GM12865 (cell line): ENCODE results near the gene TMEM212.

ENCODE experiments used
- DNase-seq: peaks from one replicate; pipeline ENCODE4 v3.0.0; 2010; ENCODE audit warnings: low read depth
- H3K4me3 ChIP-seq: 2 replicates; pipeline ENCODE4 v1.5.1; 2011; ENCODE audit warnings: mild to moderate bottlenecking, low read depth, low read length, control low read depth
- TF ChIP-seq, protein P1 (sequence below): IDR thresholded peaks from 2 replicates; pipeline ENCODE4 v1.5.1; 2011; ENCODE audit warnings: low read length, control low read depth, low read depth, inconsistent platforms; ENCODE audit not compliant: insufficient read depth; ENCODE audit errors: missing control alignments

TMEM212 gene

DNA sequence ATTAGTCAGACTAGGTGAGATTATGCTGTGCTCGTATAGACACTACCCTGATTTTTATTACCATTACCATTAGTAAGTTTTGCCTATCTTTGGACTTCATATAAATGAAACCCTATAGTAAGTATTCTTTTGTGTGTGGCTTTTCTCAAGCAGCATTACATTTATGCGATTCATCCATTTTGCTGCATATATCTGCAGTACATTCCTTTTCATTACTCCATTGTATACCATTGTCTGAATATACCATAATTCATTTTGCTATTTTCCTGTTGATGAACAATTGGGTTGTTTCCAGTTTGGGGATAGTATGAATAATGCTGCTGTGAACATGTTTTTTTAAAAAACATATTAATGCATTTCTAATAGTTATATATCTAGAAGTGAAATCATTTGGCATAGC lies 45.3 kb downstream of the TMEM212 start:
- TF ChIP-seq, protein P1, sequence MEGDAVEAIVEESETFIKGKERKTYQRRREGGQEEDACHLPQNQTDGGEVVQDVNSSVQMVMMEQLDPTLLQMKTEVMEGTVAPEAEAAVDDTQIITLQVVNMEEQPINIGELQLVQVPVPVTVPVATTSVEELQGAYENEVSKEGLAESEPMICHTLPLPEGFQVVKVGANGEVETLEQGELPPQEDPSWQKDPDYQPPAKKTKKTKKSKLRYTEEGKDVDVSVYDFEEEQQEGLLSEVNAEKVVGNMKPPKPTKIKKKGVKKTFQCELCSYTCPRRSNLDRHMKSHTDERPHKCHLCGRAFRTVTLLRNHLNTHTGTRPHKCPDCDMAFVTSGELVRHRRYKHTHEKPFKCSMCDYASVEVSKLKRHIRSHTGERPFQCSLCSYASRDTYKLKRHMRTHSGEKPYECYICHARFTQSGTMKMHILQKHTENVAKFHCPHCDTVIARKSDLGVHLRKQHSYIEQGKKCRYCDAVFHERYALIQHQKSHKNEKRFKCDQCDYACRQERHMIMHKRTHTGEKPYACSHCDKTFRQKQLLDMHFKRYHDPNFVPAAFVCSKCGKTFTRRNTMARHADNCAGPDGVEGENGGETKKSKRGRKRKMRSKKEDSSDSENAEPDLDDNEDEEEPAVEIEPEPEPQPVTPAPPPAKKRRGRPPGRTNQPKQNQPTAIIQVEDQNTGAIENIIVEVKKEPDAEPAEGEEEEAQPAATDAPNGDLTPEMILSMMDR: no peak
- DNase-seq: no peak

DNA sequence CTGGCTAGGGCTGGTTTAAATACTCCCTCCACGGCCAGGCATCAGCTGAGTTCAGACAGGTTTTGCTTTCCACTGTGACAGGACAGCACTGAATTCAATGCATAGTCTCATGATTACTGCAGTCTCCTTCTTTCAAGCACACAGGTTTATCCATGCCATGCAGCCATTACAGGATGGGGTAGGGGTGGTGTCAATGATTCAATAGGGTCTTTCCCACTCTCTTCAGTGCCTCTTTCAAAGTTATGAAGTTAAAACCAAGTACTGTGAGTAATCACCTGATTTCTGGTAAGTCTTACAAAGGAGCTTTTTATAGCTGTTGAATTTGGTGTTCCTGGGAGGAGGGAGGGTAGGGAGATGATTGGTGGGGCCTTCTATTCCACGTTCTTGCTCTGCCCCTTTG lies 47.2 kb downstream of the TMEM212 start:
- TF ChIP-seq, protein P1: no peak
- no peak for DNase-seq
- H3K4me3 ChIP-seq: no peak overlapping the region

More for the DNA sequence above, 45.3 kb downstream of the TMEM212 start:
- no peak overlapping the region for H3K4me3 ChIP-seq

DNA sequence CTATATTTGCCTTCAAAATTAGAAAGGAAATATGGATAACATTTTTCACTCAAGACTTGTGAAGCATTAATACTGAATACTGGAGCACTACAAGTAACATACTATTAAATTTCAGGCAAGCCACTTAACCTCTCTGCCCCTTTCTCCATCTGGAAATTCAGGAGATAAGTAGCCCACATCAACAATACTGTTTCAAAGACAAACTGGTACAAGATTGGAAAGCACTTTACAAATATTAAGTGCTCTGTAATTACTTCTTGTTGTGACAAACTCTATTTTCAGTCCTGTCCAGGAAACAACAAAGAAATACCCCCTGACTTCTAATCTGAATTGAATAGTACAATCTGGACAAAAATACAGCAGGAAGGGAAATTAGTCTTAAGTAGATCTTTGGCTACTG lies 49.3 kb downstream of the TMEM212 start:
- DNase-seq: no peak
- TF ChIP-seq, protein P1: no peak
- no peak overlapping the region for H3K4me3 ChIP-seq

DNA sequence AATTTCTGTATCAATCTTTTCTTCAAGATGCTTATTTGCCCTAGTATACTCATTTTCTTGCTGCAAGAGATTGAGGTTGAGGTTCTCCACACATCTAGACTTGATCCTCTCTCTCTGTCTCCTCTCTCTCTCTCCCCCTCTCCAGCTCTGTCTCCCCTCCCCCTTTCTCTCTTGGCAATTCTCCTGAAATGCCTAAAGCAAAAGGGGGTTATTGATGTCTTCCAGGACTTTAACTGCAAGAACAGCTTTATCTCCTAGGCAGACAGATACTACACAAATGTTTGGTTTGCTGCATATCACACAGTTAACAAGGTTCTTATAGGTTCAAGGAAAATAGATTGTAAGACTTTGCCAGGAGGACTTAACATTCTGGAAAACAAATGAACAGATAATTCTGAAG lies 52.1 kb downstream of the TMEM212 start:
- TF ChIP-seq, protein P1: no peak

DNA sequence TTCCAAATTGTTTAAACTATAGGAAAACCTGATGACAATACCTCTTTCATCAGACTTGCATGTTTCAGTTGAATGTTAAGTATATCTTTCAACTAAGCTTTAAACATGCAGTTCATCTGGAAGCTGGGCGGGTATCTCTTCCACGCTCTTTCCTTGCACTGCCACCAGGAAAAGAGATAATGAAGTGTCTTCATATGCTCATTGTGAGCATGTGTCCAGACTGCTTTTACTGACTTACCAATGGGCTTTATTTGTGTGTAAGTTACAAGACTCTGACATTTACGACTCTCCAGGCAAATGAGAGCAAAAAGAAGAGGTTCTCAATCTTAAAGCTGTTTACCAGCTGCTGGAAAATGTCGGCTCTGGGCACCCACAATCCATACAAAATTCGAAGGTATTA lies 52.8 kb downstream of the TMEM212 start:
- DNase-seq: no peak
- no peak overlapping the region for H3K4me3 ChIP-seq

More for the DNA sequence above, 52.1 kb downstream of the TMEM212 start:
- no peak for DNase-seq
- no peak overlapping the region for H3K4me3 ChIP-seq

DNA sequence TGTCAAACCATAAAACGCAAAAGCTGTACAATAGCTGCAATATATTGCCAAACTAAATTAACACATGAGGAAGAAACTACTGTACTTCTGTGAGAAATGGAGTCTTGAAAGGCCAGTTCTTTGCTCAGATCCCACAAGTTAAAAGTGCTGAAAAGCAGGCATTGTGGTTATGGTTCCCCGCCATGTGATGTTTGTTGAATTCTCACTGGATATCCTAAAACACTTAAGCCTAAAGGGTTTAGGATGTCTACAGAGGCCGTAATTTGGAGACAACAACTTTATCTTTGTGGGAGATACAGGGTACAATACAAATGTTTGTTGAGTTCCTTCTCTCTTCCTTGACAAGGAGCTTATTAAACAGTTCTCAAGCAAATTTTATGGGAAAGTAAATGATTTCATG lies 53.2 kb downstream of the TMEM212 start:
- no peak overlapping the region for H3K4me3 ChIP-seq
- DNase-seq: no peak
- TF ChIP-seq, protein P1: no peak

More for the DNA sequence above, 52.8 kb downstream of the TMEM212 start:
- TF ChIP-seq, protein P1: no peak

DNA sequence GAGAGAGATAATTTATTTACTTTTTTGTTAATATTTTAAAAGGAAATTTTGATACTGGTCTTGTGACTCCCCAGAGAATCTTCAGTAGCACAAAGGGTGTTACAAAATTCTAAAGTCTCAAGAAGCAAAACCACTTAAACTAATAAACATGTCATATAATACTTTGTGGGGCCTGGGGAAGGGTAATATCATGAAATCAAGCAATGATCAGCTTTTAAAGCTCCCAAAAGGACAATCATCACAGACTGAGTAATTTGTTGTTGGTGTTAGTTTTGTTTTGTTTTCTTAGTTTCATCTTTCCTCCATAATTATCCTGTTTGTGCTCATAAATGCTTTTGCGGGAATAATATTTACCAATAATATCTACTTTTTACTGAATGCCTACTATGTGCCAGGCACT lies 55.0 kb downstream of the TMEM212 start:
- TF ChIP-seq, protein P1: no peak
- no peak for DNase-seq
- H3K4me3 ChIP-seq: no peak overlapping the region
